ENCODE data around the gene MAP3K5.

- TF ChIP-seq SUZ12 (IDR thresholded peaks at IDR 0.05; ENCODE audit: low read length) (no peak), MAX (IDR thresholded peaks at IDR 0.05) (no peak), RAD21 (IDR thresholded peaks at IDR 0.05 in 1 of 2, conservative IDR thresholded peaks at IDR 0.05 in 1 of 2; ENCODE audit: low read depth in 2 of 2, low read length in 2 of 2) (no peak)
These were observed 70.8 kb downstream of the MAP3K5 start for GRCh38 chr6:136721467-136721866.

All from H1 (cell line).